ENCODE data around the gene HOXA11.

Gene HOXA11

DNA sequence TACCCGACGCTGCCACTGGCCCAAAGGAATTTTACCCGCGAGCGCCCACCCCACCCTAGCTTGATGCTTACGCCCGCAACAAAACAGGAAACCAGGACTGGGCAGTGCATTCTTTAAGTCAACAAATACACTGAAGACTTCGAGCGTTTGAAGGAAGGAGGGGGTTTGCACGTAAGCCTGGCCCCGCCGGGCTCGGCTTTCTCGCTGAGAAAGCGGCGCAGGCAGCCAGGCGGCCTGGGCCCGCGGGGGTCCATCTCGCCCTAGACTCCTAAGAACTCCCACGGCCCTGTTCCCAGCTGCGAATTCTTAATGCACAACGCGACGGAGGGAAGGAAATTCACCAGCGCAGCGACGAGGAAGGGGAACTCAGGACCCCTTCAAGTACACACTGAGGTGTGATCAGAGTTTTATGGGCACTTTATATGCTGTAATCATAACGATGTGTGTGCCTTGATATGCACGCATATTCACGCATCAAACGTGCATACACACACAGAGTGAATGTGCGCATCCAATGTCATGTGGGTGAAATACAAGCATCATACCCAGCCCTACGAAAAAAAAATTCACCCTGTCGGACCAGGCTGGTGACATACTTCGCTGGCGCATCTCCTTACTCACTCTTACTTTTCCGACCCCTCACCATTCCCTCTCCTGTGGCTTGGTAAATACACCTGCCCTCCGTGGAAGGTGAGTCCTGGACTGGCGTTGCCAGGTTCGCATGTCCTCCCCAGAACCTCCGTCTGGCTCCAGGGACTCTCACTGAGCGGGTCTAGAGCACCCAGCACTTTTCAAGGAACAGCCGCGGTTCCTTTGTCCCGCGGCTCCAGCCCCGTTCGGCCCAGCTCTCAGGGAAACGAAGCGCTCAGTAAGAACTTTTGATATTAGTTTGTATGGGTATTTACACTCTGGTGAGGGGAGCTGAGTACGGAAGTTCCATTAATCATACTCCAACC is 20.6 kb upstream of the HOXA11 start:
- no peak for DNase-seq (ENCODE audit: low read depth in 2 of 2)

DNA sequence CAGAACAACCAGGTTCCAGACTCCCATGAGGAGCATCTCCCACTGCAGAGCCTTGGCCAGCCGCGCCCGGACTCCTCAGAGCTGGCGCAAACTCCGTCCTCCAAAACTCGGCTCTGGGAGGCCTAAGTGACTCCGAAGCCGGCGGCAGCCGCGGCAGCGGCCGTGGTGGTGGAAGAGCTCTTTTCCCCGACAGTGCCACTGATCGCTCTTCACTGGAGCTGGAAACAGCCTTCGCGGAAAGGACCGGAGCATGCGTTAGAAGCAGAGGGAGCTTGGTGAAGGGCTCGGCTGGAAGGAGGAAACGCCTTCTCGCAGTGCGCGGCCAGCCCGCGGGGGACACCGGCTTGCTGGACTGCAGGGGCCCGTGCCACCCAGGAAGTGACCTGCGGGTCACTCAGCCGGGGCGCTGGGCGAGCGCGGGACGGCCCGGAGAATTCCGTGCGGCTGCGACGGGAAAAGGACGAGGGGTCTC is 19.9 kb upstream of the HOXA11 start:
- no peak for DNase-seq (ENCODE audit: low read depth in 2 of 2)

DNA sequence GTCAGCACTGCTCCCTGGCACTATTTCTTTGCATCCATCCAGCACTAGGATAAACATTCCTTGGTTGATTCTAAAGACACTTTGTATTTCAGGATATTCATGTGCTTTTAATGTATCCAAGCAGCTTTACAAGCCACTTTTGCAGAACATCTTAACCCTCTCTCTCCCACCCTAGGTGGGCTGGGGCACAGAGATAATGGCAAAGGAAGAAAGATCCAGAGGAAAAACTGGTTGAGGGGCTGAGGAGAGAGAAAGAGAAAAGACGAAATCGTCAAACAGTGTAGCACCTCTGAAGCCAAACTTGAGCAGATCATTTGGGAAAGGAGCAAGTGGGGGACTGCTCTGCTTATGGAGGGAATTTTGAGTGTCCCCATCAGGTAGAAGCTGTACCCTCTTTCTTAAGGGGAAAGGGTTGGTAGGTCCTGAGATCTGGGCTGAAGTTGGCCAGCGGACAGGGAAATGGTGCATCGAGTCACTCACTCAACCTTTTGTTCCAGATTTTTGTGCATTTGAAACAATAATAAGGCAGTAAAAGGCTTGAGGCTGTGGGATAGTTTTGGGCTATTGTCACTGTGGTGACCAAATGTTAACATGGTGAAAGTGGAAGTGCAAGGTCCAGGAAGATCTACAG is 19.0 kb upstream of the HOXA11 start:
- no peak for DNase-seq (ENCODE audit: low read depth in 2 of 2)

DNA sequence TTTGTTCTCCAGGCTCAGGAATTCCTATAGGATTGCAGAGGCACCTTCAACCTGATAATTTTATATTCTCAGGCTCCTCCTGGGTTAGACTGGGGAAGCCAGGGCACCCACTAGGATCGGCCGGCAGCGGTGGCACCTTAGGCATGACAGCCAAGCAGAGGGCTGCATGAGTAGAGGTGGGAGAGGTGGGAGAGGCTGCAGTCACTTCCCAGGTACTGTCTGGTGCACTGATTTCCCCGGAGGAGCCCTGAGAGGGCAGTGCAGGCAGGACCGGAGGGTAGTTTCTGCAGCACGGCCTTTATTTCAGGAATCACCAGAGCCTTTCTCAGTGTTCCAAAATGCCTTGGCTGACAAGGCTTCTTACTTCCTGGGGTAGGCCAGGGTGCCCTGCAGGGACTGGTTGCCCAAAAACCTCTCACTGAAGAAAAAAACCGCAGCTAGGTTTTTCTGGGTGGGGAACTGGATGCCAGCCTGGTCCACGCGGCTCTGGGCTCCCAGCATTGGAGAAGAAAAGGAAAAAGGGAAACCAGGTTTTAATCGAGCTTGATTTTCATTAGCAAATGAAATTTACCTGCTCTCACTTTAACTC is 18.4 kb upstream of the HOXA11 start:
- no peak for DNase-seq (ENCODE audit: low read depth in 2 of 2)

DNA sequence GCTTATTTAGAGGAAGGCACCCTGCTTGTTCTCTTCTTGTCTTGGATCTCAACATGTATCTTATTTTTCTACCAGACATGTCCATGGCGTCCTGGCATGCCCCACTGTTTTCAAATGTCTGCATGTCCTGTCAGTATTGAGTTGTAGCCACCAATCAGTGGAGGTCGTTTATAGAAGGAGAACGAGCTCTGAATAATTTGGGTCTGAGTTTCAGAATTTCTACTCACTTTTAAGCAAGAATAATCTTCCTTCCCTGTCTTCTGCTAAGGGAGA is 17.8 kb upstream of the HOXA11 start:
- no peak for DNase-seq (ENCODE audit: low read depth in 2 of 2)

DNA sequence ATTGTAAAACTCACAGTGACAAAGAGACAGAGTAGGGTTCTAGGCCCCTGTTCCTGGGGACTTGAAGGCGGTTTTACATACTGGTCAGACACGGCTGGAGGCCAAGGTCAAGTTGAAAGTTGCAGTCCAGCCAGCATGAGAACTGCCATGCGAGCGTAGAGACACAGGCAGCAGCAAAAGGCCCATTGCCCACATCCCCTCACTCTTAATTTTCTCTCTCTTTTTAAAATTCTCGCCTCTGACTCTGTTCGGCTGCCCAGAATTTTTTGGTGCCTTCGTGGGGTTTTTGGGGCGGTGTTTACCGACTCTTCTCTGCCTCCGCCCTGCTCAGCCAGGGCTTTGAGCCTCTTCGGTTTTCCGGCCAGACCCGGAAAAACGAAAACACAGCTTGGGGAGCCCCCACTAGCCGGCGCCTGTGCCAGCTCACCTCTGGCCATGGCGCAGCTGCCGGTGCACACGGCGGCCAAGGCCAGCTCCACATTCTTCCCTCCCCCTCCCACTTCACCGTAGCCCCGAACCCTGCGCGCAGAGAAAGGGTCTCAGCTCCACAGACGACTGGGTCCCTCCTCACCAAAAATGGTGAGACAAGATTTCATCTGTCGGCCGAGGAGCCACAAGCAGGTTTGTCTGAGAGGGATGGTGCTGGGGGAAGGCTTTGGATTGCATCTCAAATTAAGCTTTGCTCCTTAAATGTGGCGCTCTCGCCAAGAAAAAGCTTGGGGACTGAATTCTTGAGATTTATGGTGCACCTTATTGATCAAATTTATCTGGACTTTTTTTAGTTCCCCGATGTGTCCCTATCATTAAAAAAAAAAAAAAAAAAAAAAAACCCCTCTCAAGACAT is 17.2 kb upstream of the HOXA11 start:
- no peak for DNase-seq (ENCODE audit: low read depth in 2 of 2)

DNA sequence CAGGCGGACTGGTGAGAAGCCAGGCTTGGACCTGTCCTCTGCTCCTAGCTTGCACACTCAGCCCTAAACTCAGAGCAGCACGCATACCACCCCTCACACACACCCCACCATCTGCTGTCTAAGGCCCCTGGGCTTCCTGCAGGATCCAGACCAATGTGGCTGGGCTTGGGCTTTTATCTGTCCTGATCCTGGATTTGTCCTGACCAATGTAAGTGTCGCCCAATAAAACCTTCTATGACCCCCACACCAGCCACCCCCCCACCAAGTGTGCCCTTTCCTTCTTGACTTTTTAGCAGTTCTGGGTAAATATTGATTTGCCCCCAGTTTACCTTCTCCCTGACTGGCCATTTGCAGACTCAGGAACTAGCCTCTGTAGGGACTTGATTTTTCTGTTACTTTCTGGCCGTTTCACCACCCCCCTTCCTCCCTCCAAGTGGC is 16.6 kb upstream of the HOXA11 start:
- no peak for DNase-seq (ENCODE audit: low read depth in 2 of 2)

DNA sequence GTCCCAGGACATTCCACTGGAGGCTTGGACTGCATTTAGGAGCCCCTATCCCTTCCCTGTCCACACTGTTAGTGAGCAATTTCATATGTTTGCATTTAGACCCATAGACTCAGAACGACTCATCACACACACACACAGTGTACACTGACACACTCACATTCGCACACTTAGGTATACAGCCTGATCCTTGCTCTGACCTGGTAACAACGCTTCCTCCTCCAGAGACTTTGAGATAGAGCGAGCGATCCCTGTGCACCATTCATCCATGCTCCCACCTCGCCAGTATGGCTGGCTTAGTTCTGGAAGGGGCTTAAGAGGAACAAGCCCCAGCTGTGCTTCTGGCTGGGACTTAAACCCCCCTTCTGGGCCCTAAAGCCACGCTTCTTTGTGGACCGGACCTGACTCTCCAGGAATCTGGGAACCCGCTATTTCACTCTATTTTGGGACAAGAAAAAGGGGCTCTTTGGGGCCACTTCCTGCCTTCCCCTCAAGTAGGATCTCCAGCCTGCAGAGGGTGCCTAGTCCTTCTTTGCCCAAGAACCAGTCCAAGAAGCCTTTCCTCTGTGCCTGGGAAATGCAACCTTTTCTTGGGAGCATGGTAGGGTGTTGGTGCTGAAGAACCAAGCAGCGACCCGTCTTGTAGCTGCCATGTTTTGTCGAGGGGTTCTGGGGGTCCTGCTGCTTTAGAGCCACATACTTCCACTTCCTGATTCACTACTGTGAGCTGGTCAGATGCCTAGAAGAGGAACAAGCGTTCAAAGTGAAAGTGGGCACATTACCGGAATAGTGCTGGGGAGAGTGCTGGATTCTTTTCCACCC is 15.9 kb upstream of the HOXA11 start:
- no peak for DNase-seq (ENCODE audit: low read depth in 2 of 2)

DNA sequence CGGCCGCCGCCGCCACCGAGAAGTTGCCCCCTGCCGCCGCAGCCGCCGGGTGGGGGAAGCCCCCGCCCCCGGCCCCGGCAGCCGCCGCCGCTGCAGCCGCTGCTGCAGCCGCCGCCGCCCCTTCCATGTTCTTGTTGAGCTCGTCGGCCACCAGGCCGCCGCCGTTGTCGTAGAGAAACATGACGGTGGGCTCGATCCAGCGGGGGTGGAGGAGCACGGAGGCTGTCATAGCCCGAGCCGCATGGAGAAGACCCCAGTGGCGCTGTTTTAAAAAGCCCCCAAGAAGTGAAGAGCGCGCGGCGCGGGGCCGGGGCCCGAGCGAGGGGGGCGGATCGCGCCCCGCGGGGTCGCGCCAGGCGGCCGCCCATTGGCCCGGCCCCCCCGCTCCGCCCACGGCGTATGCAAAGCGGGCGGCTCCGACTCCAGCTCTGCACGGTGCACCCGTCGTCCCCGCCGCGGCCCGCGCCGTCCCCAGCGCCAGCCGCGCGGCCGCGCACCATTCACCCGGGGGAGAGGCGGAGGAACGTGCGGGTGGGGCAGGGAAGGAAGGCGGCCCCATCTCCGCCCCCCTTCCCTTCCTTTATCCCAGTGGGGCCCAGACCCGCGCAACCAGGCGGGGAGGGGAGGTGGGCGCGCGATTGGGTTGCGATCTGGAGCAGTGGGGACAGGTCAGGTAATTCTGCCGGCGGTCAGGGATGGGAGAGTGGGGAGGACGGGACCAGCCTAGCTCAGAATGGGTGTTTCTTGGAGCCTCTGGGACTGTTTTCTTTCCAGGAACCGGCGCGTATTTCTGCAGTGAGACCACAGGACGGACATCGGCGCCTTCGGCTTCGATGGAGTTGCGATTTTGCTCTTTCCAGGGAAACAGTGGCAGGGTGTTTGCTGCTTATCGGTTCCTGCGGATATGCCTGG is 15.1 kb upstream of the HOXA11 start, which contains the start of gene HOXA13:
HOXA13 (minus strand) TSS at position 243 of the 912 bp plus-strand sequence; CDS start at position 229, 14 bp downstream.
- DNase-seq (ENCODE audit: low read depth in 2 of 2), result no peak

DNA sequence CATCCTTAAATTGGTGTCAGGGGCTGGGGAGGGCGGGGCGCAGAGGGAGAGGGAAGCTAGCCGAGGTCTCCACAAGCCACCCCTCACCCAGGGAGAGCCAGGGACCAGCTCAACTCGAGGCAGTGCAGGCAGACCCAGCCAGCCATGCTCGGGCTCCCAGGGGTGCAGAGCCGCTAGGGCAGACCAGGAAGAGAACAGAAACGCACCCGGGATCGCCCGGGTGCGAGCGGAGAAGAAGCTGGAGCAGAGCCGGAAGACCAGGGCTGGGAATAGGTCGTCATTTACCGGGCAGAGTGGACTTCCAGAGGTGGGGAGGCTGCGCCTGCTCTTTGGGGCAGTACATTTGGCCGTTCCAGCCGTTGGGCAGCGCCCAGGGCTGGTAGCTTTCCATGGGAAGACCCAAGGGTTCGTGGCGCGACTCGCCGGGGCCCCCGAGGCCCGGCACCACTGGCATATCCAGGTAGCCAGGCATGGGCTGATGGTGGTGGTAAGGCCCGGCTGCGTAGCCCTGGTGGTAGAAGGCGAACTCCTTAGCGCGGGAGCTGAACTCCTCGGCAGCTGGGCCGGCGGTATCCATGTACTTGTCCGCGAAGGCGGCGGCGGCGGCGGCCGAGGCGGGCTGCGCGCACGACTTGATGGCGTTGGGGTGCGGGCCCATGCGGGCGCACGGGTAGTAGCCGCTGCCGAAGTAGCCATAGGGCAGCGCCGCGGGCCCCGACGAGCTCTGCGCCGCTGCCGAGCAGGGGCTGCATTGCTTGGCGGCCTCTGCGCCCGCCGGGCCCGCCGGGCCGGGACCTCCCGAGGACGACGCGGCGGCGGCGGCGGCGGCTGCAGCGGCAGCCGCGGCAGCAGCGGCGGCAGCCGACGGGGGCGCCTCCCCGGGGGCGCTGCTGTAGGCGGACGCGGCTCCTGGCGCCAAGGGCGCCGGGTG is 14.1 kb upstream of the HOXA11 start:
- DNase-seq (ENCODE audit: low read depth in 2 of 2), result no peak

DNA sequence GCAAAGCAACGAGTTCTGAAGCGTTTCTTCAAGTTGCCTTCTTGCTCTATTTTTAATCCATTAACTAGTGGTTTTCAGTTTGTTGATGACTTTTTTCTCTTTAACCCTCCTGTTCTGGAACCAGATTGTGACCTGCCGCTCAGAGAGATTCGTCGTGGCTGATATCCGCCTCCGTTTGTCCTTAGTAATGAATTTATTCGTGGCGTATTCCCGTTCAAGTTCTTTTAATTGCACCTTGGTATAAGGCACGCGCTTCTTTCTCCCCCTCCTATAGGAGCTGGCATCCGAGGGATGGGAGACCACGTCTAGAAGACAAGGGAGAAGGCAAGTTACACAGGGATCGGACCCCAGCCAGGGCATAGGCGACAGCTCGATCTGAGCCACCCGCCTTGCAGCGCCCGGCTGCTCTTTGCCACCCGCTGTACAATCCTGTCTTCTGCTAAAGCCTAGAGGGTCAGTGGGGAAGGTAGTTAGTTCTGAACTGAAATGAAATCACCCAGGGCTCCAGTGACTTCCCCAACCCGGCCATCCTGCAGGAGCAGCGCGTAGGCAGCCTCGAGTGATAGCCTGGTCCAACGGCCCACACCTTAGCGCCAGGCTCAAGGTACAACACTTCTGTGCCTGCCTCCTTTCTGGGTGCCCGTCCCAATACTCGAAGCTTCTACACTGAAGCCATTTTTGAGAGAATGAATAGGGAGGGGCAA is 13.3 kb upstream of the HOXA11 start:
- DNase-seq (ENCODE audit: low read depth in 2 of 2), result no peak

DNA sequence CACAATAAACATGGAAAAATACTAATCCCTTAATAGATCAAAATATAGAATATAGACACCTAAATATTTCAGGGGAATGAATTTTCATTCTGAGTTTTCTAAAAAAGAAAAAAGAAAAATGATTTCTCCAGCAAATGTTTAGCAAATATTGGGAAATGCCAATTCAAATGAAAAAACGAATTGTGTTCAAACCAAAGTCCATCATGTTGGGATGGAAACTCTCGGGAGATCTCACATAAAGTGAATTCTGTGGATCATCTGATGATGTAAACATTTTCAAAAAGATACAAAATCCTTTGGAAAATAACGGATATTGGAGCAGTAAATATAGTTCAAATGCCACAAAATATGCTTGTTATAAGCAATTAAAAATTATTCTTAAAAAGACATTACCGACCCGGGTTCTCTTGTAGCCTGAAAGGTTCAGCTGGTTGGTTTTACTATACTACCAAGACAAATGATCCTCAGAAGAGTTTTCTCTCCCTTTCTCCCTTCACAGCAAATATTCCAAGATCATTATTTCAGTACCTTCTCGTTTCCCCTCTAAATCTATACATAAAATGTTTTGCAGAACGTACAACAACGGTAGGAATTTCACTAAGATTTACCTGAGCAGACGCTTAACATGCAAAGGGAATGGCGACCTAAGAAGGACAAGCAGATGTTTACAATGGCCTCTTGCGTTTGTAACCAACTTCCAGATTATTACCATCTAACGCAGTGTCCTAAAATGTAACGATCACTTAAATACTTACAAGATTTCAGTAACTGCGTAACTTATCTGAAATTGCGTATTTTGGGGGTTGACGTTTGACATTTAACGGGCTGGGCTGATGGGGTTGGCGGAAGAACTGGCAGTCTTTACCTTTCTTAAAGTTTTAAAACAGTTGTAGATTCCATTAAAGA is 12.4 kb upstream of the HOXA11 start:
- DNase-seq (ENCODE audit: low read depth in 2 of 2), result no peak

DNA sequence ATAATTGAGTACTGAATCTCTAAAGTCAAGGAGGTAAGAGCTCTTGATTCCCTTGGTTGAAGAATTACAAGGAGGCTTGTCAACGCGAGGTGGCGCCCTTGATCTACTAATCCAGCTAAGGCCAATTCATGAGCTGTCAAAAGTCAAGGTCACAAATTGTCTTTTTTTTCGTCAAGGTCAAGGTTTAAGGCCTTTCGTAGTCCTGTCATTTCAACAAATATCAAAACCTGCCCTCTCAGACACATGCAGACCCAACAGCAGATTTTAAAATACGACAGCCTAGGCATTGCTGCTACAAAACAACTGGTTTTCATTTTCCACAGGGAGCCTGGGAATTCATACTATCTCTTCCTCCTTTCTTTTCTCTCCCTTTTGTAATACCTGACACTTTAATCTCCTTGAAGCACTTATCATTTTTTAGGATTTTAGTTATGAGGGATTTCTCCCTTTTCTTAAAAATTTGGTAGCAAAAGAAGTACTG is 11.3 kb upstream of the HOXA11 start:
- DNase-seq (ENCODE audit: low read depth in 2 of 2), result no peak

DNA sequence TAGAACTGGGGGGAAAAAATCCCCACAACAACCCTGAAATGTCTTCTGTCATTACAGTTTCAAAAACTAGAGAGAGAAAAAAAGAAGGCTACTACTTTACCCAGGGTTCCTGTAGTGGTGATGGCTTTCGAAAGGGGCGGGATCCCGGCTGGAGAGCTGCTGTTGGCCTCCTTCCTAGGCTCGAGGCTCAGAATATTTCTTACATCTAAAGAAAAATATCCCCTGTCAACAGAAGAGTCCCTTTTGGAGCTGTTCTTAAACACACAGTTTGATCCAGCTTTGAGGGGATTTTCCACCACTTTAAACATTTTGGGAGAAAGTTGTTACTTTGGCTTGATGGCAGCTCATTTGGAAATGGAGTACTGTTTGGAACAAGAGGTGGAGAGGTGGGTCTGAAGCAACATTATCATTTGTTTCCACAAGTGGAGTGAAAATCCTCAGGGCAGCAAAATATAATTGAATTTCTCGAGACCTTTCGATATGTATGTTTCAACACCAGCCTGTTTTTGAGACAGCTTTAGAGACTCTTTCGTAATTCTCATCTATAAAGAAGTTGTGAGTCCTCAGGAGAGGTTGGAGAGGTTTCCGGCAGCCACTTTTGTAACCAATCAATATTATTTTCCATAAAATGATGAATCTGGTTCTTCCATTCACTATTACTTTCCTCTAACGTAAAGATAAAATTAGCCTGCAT is 9.8 kb upstream of the HOXA11 start:
- DNase-seq (ENCODE audit: low read depth in 2 of 2), result no peak

DNA sequence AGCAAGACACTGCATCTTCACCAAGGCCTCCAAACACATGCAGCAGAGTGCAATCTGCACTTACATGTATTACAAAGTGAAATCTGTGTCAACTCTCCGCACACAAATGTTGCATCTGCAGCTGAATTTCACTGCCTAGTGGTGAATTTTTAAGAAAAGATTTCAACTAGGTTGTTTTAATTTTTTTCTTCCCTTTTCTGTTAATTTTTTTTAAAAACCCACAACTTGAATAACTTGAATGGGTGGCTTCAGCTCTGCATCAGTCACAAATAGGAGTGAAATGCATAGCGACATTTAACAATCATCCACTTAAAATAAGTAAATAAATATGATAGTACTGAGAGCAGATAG is 8.9 kb upstream of the HOXA11 start:
- DNase-seq (ENCODE audit: low read depth in 2 of 2), result no peak

DNA sequence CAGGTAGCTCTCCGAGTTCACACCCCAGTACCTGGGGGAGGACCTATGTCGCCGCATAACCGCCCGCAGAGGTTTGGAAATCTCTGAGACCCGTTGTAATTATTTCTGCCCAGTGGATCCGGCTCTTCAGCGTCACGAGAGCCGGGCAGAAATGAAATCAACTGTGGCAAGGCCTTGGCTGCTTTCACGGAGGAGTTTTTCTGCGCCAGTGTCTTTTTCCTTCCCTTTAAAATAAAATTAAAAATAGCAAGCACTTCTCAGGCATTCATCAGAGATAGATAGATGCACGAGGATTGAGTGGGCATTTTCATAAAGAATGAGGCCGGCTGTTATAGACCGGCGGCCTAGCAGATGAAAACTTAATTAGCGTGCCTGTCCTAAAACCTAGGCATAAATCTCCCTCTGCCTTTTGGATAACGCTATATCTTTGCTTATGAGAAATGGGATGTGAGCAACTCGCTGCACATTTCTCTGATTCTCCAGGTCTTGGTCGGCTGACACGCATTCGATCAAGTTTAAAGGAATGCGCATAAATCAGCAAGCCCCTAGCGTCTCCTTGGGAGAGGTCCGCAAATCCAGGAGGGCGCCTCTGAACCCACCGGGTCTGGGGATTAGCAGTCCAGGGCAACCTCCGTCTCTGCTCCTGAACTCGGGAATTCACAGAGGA is 8.4 kb upstream of the HOXA11 start:
- no peak for DNase-seq (ENCODE audit: low read depth in 2 of 2)
